IPS-NIHi7 (cell line): ENCODE results near the gene CRACR2B.
A peak's percentile ranks its signal among the peaks of the same experiment; 100 is the strongest.

Source experiments
- DNase-seq: peaks from one replicate; pipeline ENCODE4 v3.0.0; 2012; ENCODE audit warnings: mixed read lengths; ENCODE audit errors: extremely low spot score

CRACR2B gene

DNA sequence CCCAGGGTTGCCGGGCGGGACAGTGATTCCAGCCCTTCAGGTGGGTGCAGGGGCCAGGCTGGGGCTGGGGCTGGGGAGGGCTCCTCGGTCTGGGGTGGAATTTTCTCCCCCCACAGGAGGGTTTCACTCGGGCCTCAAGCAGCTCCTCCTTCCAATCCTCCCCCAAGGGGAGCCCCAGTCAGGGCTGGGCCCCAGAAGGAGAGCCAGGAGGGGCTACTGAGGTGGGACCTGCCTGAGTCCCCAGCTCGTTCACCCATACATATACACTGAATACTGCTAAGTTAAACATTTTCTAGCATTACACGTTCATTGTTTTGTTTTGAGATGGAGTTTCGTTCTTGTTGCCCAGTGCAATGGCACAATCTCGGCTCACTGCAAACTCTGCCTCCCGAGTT lies 1.5 kb upstream of the CRACR2B start:
- DNase-seq, result no peak

DNA sequence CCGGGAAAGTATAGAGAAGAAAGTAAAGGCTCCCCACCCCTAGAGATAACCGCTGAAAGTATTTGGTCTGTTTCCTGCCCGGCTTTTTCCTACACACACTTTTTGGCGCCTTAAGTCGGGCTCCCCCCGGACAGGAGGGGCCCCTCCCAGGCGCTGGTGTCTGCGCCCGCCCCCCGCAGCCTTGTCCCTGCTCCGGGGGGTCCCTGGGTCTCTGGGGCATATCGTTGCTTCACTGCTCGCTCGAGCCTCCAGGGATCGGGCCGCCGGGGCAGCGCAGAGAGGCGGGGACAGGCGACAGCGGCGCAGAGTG lies 928 bp upstream of the CRACR2B start:
- DNase-seq, result no peak

DNA sequence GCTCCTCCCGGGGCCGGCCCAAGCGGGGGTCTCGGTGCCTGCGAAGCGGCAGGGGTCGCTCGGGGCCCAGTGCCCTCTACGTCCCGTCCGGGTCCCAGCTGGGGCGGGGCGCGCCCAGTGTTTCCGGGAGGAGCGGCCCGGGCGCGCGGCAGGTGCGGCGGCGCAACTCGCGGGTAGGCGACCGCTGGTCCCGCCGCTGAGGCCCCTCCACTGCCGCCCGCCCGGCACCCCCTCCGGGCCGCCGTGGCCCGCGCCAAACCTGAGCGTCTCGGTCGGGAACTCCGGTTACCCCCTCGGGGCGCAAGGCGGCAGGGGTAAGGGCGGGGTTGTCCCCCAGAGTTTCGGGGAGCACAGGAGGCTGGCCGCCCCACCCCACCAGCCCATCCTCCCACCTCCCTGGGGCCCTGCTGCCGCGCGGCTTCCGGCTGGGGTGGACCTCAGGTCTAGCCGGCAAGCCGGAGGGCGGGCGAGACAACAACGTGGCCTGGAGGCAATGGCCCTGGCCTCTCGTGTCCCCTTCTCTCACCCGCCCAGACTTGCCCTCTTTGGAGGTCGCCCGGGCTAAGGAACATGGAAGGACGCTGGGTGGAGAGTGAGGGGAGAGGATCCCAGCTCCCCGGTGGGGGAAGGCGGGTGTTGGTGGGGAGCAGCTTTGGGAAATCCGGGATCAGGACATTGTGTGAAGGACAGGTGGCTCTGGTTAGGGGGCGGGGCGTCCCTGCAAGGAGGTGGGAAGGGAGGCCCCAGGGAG lies 398 bp upstream of the CRACR2B start:
- DNase-seq, result no peak

DNA sequence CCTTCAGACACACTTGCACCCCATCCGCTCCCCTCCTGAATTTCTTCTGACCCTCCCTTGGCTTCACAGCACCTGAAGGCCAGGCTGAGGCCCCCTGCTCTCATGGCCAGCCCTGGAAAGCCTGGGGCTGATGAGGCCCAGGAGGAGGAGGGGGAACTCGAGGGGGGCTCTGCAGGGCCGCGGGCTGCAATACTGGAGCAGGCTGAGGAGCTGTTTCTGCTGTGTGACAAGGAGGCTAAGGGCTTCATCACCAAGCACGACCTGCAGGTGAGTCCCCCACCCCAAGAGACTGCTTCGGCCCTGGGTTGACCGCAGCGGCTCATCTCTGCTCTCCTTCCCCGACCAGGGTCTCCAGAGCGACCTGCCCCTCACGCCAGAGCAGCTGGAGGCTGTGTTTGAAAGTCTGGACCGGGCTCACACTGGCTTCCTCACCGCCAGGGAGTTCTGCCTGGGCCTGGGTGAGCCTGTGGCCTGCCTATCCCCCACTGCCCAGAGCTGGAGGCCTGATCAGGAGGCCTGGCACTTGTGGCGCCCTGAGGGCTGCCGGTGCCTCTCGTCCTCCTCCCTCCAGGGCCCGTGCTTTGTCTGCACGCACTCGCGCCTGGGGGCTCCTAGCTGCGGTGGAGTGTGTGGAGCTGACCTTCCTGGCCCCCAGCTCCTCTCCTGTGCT lies 922 bp downstream of the CRACR2B start:
- DNase-seq, result no peak

DNA sequence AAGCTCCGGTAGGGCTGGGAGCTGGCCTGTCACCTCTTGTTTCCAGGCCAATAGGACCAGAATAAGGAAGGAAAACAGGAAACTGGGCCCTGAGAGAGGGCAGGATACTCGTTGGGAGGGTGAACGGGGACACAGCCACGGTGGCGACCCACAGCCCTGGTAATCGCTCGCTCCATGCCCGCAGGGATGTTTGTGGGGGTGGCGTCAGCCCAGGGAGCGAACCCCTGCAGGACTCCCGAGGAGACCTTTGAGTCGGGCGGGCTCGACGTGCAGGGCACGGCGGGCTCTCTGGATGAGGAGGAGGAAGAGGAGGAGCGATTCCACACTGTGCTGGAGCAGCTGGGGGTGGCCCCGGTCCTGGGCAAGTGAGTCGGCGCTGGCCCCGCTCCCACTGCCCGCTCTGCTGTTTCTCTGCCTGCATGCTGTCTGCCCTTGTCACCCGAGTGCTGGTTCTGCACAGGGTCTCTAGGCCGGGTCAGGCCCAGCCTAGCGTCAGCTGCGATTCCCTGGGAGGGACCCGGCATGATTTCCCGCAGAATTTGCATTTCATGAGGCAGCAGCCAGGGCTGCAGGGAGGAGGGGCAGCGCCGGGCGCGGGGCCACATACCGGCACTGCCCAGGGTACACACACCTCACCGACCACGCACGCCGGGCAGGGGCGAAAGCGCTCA lies 1.6 kb downstream of the CRACR2B start:
- DNase-seq, result no peak

DNA sequence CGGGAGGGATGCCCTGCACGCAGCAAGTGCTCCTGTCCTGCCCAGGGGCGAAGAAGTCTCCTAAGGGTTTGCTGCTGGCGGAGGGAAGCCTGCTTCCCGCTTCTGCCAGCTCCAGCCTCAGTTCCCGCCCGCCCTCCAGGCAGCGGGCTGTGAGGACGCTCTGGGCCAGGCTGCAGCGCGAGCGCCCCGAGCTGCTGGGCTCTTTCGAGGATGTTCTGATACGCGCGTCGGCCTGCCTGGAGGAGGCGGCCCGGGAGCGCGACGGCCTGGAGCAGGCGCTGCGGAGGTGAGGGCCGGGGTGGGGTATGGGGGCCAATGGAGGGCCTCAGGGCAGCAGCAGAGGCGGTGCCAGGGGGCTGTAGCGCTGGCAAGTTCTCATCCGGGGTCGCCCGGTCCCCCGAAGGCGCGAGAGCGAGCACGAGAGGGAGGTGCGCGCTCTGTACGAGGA lies 2.2 kb downstream of the CRACR2B start:
- DNase-seq, result no peak

DNA sequence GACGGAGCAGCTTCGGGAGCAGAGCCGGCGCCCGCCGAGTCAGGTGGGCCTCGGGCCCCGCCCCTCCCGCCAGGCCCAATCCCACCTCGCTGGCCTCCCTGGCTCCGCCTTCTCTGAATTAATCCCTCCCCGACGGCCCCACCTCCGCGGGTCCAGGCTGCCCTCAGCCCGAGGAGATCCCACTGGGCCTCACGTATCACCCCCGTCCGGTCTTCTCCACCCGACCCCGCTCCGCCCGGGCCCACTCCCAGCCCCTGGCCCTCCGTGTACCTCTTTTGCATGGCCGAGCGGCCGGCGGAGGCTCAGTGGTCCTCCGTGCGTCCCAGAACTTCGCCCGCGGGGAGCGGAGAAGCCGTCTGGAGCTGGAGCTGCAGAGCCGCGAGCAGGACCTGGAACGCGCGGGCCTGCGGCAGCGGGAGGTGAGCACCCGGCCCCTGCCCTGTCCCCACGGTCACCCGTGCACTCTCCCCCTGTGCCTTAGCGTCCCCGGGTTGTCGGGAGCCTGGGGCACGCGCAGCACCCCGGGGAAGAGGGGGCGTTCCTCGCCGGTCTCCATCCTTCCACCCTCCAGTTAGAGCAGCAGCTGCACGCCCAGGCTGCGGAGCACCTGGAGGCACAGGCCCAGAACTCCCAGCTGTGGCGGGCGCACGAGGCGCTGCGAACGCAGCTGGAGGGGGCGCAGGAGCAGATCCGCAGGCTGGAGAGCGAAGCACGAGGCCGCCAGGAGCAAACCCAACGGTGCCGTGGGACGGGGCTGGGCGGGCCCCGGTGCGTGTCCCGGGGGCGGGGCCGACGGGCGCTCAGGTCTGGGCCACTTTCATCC lies 2.8 kb downstream of the CRACR2B start:
- DNase-seq, result peak; percentile 83

DNA sequence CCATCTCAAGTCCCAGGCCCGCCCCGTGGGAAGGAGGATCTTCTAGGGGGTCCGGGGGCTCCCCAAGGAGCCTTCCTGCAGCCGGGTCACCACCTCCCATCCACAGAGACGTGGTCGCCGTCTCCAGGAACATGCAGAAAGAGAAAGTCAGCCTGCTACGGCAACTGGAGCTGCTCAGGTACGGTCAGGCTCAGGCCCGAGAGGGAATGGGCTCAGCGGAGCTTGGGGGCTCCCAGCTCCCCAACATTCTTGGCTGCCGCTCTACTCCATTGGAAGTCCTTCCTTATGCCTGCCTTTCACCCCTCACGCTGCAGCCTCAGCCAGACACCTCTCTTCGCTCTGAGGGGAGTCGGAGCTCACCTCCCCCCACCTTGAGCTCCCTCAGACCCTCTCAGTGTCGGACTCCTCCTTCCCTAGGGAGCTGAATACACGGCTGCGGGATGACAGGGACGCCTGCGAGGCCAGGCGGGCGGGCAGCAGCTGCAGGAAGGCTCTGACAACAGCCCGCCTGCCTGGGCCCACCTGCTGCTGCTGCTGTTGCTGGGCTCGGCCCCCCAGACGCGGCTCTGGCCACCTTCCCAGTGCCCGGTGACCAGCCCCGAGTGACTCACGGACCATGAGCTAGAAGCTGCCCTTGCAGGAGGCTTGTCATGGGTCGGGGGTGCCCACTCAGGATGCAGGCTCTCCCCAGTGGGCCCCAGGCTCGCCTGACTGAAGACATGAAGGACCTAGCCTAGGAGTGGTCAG lies 3.6 kb downstream of the CRACR2B start:
- DNase-seq, result no peak

DNA sequence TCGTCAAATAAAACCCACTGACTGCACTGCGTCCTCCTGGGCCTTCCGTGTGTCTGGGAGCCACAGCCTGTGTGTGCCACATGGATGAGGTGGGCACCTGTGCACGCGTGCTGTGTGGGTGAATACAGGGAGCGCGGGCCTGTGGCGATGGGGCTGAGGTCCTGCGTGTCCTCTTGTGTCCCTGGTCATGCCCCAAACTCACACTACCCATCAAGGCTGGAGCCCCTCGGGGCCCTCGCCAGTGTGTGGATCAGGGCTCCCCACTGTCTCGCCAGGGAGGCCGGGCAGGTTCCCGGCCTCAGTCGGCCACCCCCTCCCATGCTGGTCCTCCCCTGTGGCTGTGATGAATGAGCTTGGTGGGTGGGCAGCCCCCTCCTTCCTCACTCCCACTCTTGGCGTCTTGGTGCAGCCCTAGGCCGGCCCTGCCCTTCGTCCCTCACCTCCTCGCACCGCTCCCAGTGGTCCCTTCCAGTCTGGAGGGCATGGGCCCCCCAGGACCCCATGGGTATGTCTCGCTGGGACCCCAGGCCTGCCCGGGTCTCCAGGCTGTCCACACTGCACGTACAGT lies 4.3 kb downstream of the CRACR2B start:
- DNase-seq, result no peak

DNA sequence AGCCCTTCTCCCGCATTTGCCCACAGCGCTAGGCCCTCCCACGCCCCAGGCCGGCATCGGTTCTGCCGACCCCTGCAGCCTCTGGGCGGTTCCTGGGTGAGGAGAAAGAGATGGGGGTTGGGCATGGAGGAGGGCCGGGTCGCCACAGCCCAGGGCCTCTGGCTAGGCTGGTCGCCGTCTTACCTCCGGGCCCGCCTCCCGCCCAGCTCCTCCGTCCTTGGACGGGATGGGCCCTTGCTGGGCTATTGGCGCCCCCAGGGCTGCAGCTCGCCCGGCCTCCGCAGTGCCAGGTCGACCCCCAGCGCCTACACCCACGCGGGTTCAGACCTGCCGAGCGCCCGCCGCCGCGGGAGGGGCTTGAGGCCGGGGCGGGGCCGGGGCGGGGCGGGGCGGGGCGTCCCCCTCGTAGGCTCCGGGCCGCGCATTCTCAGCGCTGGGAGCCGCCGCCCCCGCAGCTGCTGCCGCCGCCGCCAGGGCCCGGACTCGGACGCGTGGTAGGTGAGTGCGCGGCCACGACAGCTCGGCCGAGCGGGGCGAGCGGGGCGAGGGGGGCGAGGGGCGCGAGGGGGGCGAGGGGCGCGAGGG lies 4.9 kb downstream of the CRACR2B start, which contains the start of gene CD151:
TSS of gene CD151 (plus strand) at position 424 of the 585 bp plus-strand sequence. CDS start 3,118 bp downstream, outside the sequence.
- peak; percentile 60 for DNase-seq

DNA sequence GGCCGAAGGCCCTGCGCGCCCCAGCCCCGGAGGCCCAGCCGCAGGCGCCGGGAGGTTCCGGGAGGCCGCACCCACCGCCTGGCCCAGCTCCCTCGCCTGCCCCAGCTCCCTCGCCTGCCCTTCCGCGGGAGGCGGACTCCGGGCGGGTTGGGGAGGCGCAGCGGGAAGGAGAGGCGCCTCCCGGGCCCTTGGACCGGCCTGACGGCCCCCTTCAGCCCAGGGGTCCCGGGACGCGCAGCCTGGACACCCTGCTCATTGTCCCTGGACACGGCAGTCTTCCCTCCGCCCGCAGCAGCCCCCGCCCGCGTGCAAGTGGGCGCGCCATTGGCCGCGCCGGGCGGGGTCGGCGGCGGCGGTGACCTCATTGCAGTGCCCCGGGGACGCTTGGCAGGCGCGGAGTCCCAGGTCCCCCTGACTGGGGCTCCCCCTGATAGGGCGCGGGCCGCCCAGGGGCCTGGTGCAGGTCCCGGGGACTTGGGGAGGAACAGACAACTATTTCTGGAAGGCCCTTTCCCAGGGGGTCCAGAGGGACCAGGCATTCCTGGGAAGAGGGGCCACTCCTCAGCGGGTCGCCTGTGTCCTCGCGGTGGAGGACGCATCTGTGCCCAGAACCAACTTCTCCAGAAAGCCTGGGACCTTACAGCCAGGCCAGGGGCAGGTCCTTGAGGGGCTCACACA lies 5.5 kb downstream of the CRACR2B start:
- DNase-seq, result no peak

DNA sequence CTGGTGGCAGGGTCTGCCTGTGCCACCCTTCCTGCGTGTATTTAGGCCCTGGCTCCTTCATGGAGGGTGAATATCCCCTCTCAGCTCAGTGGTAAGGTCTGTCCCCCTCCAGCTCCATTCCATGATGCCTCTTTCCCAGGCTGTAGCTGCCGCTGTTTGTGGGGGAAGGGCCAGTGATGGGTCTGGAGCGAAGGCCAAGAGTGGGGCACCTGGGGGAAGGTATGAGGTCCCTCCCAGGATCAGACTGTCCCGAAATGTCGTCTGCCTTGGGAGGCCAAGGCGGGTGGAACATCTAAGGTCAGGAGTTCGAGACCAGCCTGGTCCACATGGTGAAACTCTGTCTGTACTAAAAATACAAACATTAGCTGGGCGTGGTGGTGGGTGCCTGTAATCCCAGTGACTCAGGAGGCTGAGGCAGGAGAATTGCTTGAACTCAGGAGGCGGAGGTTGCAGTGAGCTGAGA lies 6.2 kb downstream of the CRACR2B start:
- DNase-seq, result no peak

DNA sequence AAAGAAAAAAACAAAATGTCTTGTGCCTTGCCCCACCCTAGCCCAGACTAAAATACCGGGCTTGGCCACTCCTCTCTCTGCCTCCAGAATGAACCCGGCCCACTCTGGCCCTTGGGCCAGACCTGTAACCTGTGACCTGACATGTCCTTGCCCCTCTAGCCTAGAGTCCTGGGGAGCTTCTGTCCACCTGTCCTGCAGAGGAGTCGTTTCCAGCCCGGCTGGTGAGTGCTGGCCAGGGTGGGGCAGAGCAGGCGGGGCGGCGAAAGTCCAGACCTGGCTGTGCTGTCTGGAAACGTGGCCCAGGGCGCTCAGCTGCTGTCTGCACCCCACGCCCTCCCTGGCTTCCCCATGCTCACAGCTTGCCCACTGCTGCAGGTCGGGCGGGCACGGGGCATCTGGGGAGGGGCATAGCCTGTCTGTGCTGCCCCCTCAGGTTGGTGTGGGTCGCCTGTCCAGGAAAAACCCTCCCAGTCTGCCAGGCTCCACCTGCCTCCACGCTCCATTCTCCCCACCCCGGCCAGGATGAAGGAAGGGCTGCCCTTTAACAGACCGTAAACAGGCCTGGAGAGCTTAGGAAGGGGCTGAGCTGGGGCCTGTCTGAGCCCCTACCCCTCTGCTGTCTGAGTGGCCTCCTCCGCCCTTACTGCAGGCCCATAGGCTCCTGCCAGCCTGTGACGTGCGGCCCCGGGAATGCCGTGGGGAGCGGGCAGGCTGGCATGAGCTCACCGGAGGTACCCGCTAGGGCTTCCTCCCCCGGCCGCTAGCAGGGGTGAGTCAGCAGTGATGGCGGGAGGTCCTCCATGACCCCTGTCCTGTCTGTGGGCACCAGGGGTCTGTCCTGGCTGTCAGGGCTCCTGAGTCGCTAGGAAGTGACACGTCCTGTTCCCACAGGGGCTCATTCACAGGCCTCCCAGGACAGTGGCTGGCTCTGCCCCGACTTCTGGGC lies 6.9 kb downstream of the CRACR2B start:
- DNase-seq, result no peak

DNA sequence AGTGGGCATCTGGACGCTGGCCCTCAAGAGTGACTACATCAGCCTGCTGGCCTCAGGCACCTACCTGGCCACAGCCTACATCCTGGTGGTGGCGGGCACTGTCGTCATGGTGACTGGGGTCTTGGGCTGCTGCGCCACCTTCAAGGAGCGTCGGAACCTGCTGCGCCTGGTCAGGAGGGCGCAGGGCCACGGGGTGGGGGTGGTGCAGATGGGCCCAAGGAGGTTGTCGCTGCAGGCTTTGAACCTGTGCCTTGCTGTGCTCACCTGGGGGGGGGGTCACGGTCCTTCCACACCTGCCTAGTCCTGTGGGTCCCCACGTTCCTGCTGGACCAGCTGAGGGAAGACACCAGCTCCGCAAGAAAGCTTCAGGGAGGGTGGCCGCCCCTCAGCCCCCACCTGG lies 8.6 kb downstream of the CRACR2B start:
- DNase-seq, result no peak

DNA sequence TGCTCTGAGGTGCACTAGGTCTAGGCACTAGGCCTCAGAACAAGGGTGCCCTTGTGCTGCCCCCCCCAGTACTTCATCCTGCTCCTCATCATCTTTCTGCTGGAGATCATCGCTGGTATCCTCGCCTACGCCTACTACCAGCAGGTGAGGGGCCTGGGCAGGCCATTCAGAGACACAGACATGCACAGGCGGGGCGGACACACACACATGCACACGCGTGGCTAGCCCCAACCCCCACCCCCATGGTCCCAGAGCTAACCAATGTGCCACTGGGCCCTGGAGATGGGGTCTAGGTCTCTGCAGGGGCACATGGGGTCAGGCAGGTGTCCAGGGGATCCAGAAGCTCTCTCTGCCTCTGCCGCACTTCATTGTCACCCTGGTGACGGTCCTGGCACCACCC lies 9.0 kb downstream of the CRACR2B start:
- DNase-seq, result no peak

DNA sequence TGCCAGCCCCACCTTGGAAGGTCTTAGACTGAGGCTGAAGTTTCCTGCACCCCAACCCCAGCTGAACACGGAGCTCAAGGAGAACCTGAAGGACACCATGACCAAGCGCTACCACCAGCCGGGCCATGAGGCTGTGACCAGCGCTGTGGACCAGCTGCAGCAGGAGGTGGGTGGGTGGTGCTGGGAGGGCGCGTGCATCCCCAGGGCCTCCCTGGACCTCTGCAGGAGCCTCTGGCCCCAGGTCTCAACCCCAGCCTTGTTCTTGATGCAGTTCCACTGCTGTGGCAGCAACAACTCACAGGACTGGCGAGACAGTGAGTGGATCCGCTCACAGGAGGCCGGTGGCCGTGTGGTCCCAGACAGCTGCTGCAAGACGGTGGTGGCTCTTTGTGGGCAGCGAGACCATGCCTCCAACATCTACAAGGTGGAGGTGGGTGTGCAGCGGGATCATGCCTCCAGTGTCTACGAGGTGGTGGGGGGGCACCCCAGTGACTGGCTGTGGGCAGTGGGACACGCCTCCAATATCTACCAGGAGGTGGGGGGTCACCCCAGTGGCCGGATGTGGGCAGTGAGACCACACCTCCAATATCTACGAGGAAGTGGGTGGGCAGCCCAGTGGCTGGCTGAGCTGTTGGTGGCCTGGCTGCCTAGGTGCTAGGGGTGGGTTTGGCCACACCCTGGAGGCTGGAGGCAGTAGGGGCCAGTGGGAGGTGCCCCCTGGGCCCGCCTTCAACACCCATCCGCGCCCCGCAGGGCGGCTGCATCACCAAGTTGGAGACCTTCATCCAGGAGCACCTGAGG lies 9.7 kb downstream of the CRACR2B start:
- no peak for DNase-seq

DNA sequence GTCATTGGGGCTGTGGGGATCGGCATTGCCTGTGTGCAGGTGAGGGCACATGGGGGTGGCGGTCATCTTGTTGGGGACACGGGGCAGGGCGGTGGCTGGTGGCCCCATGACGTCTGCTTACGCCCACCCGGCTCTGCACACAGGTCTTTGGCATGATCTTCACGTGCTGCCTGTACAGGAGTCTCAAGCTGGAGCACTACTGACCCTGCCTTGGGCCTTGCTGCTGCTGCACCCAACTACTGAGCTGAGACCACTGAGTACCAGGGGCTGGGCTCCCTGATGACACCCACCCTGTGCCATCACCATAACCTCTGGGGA lies 10.2 kb downstream of the CRACR2B start:
- DNase-seq, result no peak
